ELF-1 (cell line): ENCODE results near the gene NRBP1.
A peak's percentile ranks its signal among the peaks of the same experiment; 100 is the strongest.
"Not testable (repeated sequence)": the region's sequence is repeated elsewhere in the genome, so short reads cannot be mapped to it uniquely, and the experiment has no call there.

Source experiments
- DNase-seq: peaks from one replicate; pipeline ENCODE4 v3.0.0-alpha.2; 2016; ENCODE audit warnings: low read depth, low spot score

Gene NRBP1

DNA sequence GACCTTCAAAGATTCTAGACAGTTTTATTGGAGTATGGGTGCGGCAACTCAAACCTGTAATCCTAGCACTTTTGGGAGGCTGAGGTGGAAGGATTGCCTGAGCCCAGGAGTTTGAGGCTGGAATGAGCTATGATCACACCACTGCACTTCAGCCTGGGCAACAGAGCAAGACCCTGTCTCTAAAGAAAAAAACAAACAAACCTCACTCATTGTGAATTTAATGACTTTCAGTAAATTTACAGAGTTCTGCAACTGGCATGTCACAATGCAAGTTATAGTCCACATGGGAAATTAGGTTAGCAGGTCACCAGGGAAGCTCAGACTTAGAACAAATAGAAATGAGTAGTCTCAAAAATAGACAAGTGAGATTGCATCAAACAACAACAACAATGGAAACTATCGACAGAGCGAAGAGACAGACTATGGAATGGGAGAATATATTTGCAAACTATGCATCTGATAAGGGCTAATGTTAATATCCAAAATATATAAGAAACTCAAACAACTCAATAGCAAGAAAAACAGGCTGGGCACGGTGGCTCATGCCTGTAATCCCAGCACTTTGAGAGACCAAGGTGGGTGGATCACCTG, 6.7 kb upstream of the NRBP1 start:
- no peak for DNase-seq

DNA sequence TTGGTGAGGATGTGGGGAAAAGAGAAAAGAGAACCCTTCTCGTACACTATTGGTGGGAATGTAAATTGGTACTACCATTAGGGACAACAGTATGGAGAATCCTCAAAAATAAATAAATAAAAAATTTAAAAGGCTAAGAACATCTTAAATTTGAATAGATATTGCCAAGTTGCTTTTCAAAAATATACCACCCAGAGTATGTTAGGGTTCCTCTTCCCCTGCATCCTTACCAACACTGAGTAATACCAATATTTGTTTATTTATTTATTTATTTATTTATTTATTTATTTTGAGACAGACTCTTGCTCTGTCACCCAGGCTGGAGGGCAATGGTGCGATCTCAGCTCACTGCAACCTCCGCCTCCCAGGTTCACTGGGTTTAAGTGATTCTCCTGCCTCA, 5.5 kb upstream of the NRBP1 start:
- DNase-seq, result no peak

DNA sequence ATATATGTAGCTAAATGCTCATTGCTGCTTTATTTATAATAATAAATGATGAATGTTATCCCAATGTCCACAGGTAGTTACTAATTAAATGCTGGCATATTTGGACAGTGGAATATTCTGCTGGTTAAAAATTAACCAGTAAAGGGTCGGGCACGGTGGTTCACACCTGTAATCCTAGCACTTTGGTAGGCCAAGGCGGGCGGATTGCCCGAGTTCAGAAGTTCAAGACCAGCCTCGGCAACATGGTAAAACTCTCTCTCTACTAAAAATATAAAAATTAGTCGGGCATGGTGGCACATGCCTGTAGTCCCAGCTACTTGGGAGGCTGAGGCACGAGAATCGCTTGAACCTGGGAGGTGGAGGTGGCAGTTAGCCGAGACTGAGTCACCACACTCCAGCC, 3.4 kb upstream of the NRBP1 start:
- DNase-seq, result not testable (repeated sequence)

DNA sequence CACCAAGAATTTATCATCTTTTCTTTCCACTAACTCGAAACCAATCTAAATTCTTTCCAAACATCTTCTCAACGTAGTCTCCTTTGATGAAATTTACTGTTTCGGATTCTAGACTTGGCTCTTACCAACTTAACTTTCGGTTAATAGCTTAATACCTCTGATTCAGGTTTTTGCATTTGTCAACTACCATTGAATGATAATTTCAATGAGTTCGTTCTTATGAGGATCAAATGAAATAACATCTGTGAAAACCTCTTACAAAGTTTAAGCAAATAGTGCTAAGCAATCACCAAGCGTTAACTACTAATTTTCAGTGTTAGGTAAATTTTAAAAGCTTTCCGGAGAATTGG, 593 bp upstream of the NRBP1 start:
- DNase-seq, result no peak

DNA sequence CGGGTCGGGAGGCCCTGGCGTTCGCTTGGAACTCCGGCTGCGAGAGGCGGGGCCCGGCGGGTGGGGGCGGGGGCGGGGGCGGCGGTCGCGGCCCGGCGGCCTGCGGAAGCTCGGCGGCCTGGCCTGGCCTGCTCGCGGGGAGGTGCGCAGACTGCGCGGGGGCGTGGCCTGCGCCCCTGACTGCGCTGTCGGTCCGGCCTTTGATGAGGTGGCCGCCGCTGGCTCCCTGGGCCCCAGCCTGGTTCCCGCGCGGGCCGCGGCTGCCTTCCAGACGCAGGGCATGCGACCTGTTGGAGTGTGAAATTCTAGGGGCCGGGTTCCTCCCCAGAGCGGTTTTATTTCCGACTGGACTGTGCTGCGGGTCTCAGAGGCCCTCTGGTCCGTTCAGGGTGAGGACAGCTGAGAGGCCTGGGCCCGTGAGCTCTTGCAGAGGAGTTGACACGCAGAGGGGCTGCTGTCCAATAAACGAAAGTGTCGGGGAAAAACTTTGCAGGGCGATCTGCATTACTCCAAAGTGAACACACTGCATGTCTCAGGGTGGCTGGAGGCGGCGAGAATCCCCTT, 629 bp downstream of the NRBP1 start:
- peak; percentile 91 for DNase-seq

DNA sequence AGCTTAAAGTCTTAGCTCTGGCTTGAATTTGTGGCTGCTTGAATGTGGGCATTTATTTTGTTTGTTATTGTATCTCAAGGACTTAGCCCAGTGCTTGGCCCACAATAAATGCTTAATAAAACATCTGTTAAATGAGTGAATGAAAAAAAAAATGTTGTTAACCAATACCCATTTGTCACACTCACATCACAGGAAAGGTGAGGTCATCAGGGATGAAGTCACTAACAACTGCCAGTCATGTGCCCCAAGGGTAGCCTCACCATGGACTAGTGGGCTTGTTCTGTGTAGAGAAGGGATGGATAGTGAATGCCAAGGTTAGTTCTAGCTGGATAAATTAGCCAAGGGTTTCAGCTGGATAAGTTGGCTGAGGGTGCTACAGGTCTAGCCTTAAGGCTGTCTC, 3.0 kb downstream of the NRBP1 start:
- DNase-seq, result peak; percentile 8

DNA sequence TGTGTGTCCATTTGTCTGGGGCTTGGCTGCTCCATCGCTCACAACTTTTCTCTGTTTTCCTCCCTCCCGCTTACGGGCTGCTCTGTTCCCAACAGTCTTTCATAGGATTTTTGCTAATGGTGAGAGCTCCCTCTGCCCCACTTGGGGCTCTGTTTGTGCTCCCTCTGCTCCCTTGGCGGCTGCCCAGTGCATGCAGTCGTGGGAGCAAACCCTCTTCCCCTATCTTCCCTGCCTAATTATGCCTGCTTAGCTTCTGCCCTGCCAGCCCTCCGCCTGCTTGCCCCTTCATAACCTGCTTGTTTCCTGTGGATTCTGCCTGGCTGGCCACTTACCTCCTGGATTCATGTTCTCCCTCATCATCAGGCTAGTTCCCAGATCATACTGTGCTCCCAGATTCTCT, 7.2 kb downstream of the NRBP1 start:
- DNase-seq, result no peak

DNA sequence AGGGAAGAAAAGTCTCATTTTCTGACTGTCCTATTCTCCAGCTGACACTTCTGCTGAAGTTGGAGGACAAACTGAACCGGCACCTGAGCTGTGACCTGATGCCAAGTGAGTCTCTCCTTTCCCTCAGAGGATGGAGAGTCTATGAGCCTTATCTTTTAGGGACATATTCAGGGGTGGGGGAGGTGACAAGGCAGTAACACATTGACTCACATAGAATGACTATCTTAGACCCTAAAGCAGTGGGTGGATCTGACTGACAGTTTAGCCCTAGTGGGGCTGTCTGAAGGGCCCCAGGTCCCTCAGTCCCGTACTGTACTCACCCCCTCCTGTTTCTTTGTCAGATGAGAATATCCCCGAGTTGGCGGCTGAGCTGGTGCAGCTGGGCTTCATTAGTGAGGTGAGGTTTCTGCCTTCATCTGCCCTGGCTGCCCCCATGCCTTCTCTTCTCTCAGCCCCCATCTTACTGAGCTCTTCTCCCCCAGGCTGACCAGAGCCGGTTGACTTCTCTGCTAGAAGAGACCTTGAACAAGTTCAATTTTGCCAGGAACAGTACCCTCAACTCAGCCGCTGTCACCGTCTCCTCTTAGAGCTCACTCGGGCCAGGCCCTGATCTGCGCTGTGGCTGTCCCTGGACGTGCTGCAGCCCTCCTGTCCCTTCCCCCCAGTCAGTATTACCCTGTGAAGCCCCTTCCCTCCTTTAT, 12.9 kb downstream of the NRBP1 start:
- DNase-seq, result no peak

DNA sequence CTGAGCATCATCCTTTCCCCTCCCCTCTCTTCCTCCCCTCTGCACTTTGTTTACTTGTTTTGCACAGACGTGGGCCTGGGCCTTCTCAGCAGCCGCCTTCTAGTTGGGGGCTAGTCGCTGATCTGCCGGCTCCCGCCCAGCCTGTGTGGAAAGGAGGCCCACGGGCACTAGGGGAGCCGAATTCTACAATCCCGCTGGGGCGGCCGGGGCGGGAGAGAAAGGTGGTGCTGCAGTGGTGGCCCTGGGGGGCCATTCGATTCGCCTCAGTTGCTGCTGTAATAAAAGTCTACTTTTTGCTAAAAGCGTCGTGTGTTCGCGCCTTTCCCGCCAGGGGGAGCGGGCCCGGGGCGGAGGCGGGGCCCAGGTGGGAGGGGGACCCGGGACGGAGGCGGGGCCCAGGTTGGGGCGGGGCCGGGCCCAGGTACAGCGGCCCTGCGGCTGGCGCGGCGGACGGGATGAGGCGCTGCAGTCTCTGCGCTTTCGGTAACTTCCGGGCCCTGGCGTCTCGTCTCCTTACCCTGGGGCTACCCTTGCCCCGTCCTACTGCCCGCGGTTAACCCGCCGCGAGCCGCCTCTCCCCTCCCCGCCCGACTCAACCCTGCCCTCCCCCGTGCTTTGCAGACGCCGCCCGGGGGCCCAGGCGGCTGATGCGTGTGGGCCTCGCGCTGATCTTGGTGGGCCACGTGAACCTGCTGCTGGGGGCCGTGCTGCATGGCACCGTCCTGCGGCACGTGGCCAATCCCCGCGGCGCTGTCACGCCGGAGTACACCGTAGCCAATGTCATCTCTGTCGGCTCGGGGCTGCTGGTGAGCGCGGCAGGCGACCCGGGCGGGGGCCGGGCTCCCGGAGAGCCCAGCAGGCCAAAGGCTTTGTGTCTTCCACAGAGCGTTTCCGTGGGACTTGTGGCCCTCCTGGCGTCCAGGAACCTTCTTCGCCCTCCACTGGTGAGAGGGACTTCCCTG, 13.8 kb downstream of the NRBP1 start, which contains the start of gene KRTCAP3:
TSS of gene KRTCAP3 (plus strand) at position 424 of the 962 bp plus-strand sequence. CDS start at position 456, 32 bp downstream.
- peak; percentile 83 for DNase-seq

DNA sequence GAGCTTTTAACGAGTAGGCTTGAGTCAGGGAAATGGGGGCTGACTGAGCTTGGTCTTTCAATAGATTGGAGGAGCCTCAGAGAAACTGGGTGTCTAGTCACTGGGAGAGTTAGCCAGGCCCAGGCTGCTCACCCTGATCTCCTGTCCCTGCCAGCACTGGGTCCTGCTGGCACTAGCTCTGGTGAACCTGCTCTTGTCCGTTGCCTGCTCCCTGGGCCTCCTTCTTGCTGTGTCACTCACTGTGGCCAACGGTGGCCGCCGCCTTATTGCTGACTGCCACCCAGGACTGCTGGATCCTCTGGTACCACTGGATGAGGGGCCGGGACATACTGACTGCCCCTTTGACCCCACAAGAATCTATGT, 14.5 kb downstream of the NRBP1 start:
- no peak for DNase-seq

DNA sequence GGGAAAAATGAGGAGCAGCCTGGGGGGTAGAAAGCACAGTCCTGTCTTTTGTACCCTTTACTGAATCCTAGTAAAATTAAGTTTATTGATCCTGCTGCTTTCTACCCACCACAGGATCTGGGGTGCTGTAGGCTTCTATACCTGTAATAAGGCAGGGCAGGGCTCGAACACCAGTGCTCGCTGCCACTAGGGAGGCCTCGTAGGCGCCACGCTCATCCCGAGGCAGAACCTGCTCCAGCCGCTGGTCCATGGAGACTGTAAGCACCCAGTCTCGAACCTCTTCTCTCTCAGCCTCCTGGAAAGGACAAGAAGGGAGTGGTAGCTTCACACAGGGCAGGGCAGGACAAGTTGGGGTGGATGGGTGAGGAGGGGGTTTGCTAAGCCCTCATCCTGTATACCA, 16.7 kb downstream of the NRBP1 start:
- DNase-seq, result no peak

DNA sequence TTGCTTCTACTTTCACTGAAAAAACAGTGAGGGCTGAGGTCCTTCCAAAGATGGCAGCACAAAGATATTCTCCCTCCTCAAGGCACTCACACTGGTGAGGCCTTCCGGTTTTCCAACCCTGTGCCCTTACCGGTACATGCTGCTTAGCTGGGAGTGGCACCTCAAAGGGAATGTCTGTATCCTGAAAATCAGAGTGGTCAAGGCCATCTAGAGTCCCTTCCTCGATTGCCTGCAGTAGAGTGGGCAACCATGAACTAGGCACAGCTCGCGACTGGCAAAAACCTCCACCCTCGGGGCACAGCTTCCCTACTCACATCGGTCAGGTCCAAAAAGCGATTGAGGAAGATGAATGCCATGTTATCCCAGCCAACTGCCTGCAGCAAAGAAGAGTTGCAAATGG, 17.2 kb downstream of the NRBP1 start:
- no peak for DNase-seq

DNA sequence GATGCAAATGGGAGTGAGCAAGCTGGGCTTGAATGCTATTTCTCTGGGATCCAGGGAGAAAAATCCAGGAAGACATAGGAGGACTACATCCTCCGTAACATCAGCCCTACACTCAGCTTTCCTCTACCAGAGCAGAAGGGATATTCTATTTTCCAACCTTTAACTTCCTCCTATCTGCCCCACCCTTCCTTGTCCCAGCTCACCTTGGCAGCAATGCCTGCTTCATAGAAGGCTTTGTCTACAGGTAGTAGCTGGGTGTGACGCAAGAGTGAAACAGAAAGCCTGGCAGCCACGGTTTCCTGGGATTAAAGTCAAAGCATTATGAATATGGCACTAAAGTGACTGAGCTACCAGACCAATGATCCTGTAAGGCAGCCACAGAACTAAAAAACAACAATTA, 17.6 kb downstream of the NRBP1 start:
- DNase-seq, result no peak

DNA sequence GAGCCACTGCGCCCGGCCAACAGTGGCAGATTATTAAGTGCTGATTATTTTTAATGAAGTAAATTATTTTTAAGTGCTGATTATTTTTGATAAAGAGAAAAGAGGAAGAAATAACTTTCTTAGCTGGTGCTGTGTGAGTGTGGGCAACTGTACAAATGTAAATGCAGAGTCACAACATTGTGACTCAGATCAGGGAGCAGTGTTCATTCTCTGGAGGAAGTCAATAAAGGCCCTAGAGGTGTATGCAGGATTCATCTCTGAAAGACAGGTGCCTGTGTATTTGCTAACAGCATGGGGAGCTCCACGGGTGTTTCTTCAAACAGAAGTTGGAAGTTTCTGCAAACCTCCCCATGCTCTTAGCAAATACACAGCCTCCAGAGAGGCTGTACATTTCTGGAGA, 19.9 kb downstream of the NRBP1 start:
- no peak for DNase-seq

DNA sequence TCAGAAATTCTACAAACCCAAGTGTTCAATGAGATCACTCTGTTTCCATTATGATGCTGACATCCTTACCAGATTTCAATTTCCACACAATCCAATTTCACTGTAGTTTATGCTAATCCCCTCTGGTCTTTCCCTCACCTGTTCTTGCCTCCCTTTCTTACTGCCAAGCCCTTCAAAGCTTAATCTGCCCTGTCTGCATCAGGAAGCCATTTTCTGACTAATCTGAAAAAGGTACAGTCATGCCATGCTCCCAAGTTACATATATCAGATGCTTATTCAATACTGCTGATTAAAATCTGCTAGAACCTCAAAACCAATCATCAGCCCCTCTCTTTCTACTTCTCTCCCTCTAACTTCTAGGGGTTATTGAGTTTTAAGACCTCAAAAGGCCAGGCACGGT, 22.7 kb downstream of the NRBP1 start:
- no peak for DNase-seq

DNA sequence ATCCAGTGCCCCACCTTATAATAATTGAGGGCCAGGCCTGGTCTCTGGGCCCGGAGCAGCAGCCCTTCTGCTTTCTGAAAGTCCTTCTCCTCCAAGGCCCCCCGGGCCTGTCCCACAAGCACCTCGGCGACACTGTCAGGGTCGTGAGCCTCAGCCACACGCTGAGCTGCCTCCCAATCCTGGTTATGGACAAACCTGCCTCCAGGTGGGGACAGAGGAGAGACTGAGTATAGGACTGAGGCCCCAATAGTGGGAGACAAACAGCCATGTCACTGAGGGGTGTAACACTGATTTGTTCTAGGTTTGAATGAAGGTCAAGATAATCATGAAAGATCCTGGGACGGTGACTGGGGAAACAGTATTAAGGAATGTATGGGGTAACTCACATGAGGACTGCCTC, 25.5 kb downstream of the NRBP1 start:
- DNase-seq, result no peak

DNA sequence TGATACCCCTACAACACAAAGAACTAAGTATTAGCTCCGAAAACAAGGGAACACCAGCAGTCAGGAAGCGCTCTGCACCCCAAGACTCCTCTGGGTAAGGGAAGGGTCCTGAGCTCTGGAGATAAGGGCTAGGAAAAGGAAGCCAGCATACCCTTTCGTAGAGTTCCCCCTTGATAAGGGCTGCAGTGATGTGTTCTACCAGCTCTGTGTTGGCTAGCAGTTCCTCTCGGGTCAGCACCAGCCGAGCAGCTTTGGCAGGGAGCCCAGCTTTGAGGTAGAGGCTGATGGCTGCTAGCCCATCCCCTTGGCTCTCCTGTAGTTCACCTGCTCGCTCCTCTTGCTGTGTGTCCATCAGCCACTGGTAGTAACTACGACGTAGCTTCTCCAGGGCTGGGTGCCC, 32.7 kb downstream of the NRBP1 start:
- no peak for DNase-seq

DNA sequence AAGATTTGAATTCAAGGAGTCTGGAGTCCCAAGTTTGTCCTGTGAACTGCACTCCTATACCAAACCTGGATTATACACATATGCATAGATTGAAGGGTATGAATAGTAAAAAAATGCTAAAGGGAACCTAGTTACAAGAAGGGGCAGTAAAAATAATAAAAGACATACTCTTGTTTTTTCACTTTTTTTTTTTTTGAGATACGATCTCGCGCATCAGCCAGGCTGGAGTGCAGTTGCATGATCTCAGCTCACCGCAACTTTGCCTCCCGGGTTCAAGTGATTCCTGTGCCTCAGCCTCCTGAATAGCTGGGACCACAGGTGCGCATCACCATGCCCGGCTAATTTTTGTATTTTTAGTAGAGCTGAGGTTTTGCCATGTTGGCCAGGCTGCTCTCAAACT, 36.0 kb downstream of the NRBP1 start:
- no peak for DNase-seq

DNA sequence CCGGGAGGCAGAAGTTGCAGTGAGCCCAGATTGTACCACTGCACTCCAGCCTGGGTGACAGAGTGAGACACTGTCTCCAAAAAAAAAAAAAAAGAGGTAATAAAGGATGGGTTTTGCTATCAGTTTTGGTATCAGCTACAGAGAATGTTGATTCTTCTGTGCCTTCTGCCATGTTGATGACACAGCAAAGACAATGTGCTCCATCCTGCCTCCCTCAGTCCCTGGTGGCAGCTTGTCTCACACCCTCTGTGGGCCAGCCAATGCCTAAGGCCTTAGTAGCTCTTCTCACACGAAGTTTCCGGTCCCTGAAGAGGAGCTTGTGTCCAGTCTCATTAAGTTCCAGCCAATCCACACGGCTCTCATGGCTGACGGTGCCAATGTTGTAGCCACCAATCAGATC, 43.5 kb downstream of the NRBP1 start:
- DNase-seq, result no peak

DNA sequence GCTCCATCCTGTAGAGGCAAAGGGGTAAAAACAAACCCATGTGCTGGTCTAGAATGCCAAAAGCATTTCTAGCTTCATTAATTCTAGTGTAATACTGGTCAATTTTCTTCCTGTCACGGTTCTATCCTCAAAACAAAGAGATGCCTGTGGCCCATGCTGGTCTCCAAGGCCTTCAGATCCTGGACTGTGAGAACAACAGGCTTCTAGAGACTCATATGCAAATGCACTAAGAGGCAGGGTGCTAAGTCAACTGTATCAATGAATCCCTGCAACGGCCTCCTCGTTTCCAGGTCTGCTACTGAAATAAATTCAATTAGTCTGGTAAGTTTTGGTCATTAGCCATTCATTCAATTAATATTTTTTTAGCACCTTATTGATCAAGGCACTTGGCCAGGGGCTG, 57.1 kb downstream of the NRBP1 start:
- no peak for DNase-seq

DNA sequence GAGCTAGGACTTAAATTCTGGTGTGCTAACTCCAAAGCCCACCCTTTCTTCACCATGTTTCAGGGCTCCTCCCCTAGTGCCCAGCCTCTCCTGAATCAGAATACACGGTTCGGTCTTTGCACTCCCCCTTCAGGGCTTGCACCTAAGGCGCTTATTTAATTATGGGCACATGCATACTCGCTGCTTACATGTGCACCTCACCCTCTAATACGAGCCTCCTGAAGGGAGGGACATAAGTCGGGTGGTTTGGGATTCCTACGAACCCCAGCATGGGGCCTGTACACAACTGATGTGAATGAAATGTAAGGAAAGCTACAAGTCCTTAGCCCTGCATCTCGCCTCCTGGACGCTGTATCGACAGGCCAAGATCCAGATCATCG, 60.7 kb downstream of the NRBP1 start:
- no peak for DNase-seq
